ENCODE measurements around the gene NECTIN2. TPM values are rescaled to one million over a fixed set of nuclear protein-coding genes. Genes with fewer than 3 reads are reported as not detected.

Gene NECTIN2
- 66.4 and 73.7 TPM in 2 replicates for total RNA-seq (2014; rRNA removed; shearing (Covaris generic))

- peak; percentile 99 for DNase-seq (ENCODE audit: low read depth)
Measured at GRCh38 chr19:44845612-44846454, at the start of gene NECTIN2. Gene NECTIN2 (plus strand): TSS chr19:44846297. CDS start chr19:44846526, 229 bp downstream.

DNA sequence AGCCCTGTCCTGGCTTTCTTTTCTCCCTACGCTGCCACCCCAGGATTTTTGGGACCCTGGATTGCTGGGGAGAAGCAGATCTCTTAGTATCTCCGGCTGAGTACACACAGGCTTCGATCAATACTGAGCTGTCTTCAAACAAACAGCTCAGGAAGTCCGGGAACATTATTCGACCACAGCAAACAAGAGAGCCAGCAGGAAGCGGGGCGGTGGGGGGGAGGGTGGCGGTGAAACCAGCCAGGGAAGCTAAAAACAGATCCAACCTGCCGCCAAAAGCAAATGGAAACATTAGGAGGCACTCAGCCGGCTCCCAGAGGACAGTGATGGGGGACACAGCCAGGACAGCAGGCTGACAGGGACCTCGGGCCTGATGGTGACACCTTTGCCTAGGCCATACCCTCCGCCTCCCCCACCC lies 49.4 kb upstream of the NECTIN2 start:
- DNase-seq (ENCODE audit: low read depth), result peak; percentile 41

GRCh38 chr19:44799627-44800346 lies 46.3 kb upstream of the NECTIN2 start:
- no peak for DNase-seq (ENCODE audit: low read depth)

- peak; percentile 86 for DNase-seq (ENCODE audit: low read depth)
Measured at GRCh38 chr19:44800461-44800860, 45.6 kb upstream of the NECTIN2 start.

DNA sequence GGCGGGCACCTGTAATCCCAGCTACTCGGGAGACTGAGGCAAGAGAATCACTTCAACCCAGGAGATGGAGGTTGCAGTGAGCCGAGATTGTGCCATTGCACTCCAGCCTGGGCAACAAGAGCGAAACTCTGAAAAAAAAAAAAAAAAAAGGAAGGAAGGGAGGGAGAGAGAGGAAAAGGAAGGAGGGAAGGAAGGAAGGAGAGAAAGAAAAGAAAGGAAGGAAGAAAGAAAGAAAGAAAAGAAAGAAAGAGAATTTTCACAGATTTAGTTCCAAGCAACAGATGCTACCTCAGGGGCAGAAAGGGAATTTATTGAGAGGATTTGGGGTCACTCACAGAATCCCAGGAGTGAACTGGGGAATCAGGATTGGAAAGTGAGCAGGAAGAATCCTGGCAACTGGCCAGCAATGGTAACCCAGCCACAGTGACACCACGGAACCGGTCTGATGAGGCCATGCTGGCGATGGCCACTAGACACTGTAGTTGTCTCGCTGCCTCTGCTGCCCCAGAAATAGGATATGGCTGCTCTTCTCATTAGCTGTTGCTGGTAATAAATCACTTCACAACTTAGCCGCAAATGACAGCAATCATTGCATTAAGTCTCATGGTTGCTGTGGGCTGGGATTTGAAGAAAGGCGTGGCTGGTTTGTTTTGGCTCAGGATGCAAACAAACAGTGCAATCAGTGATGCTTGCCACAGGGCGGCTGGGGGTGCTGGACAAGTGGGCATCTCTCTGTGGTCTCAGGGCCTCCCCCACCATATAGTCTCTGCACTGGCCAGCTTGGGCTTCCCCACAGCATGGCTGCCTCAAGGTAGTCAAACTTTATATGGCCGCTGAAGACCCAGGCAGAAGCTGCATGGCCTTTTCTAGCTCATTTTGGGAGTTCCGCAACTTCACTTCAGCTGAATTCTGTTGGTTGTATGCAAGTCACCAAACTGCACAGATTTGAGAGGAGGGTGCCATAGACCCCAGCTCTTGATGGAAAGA lies 42.4 kb upstream of the NECTIN2 start:
- DNase-seq (ENCODE audit: low read depth), result no peak

DNA sequence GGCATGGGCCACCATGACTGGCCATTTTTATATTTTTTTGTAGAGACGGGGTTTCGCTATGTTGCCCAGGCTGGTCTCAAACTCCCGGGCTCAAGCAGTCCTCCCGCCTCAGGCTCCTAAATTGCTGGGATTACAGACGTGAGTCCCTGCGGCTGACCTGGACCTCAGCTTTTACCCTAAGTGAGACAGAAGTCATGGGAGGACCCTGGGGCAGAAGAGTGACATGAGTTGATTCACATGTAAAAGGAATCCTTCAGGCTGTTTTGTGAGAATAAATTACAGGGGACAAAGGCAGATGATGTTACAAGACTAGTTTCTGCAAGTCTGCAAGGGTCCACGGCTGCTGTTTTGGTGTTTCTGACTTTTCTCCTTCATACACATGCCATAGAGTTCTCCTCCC lies 39.8 kb upstream of the NECTIN2 start:
- no peak for DNase-seq (ENCODE audit: low read depth)

GRCh38 chr19:44807162-44807561 lies 38.9 kb upstream of the NECTIN2 start:
- DNase-seq (ENCODE audit: low read depth), result no peak

GRCh38 chr19:44807652-44808462 lies 38.2 kb upstream of the NECTIN2 start:
- DNase-seq (ENCODE audit: low read depth), result peak; percentile 36

- peak; percentile 79 for DNase-seq (ENCODE audit: low read depth)
Measured at GRCh38 chr19:44808463-44809371, 37.4 kb upstream of the NECTIN2 start, which contains the start of gene BCAM. Gene BCAM (plus strand): TSS chr19:44809103. CDS start chr19:44809125, 22 bp downstream.

DNA sequence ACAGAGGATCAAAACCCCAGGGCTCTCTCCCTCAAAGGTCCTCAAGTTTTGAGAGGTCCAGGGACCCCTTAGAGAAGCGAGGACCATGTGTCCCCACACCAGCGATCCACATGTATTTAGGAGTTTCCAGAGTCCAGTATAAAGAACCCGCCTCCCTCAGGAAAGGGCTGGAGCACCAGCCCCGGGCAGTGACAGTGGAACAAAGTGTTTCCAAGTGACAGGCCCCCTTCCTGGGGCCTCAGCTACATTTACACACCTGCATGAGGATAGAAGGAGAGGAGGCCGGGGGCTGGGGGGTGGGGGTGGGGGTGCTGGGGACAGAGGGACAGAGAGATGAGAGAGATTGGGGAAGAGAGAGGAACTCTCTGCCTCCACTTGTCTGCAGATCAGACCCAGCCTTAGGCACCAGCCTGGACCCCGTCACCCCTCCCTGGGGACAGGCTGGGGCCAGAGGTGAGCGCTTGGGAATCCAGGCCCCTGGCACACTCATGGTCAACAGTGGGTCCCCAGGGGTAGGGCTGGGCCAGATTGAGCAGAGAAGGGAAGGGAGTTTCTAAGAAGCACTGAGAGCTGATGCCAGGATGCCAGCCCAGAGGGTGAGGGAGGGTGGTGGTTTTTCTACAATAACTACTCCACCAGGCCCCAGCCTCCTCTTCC lies 36.4 kb upstream of the NECTIN2 start:
- no peak for DNase-seq (ENCODE audit: low read depth)

- DNase-seq (ENCODE audit: low read depth), result no peak
Measured at GRCh38 chr19:44810234-44811121, 35.6 kb upstream of the NECTIN2 start.

DNA sequence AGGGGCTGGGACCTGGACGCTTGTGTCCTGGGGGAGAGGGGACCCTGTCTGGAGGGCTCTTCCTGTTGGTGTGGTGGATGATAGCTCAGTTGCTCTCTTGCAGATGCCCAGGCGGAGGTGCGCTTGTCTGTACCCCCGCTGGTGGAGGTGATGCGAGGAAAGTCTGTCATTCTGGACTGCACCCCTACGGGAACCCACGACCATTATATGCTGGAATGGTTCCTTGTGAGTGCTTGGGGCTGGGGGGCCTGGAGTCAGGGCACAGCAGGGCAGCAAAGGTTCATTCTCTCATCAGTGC lies 35.0 kb upstream of the NECTIN2 start:
- no peak for DNase-seq (ENCODE audit: low read depth)

DNA sequence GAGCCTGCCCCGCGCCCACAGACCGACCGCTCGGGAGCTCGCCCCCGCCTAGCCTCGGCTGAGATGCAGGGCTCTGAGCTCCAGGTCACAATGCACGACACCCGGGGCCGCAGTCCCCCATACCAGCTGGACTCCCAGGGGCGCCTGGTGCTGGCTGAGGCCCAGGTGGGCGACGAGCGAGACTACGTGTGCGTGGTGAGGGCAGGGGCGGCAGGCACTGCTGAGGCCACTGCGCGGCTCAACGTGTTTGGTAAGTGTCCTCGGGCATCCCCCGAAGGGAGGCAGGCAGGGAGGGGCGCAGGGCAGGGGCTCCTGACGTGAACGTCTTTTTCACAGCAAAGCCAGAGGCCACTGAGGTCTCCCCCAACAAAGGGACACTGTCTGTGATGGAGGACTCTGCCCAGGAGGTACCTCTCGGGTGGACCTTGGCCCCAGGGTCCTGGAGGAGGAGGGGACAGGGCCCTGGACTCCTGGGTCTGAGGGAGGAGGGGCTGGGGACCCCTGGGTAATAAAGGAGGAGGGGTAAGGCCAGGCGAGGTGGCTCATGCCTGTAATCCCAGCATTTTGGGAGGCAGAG lies 33.9 kb upstream of the NECTIN2 start:
- DNase-seq (ENCODE audit: low read depth), result no peak

GRCh38 chr19:44813070-44813840 lies 32.8 kb upstream of the NECTIN2 start:
- DNase-seq (ENCODE audit: low read depth), result no peak

- no peak for DNase-seq (ENCODE audit: low read depth)
Measured at GRCh38 chr19:44813841-44814470, 32.1 kb upstream of the NECTIN2 start.

DNA sequence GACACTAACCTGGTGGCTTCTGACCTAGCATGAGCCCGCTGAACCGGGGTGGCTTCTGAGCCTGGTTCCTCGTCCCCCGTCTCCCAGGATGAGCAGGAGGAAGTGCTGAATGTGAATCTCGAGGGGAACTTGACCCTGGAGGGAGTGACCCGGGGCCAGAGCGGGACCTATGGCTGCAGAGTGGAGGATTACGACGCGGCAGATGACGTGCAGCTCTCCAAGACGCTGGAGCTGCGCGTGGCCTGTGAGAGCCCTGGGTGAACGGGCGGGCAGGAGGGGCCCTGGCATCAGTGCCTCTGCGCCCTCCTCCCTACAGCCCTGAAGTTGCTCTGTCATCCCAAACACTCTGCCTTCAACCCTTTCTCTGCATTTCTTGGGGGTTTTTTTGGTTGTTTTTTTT lies 31.6 kb upstream of the NECTIN2 start:
- no peak for DNase-seq (ENCODE audit: low read depth)

GRCh38 chr19:44816301-44816700 lies 29.8 kb upstream of the NECTIN2 start:
- DNase-seq (ENCODE audit: low read depth), result no peak
